ENCODE results near the gene TMCO4. TPM values are rescaled to one million over a fixed set of nuclear protein-coding genes. Genes with fewer than 3 reads are reported as not detected.

TMCO4 gene
- total and polyA plus RNA-seq, 12 donors = 6.1 to 12.2 (median 8.0) TPM

GRCh38 chr1:19844731-19845495 is 45.2 kb upstream of the TMCO4 start:
- peaks cover 0 to 34% (median 18%) of the 10 kb centered on the region in 7 donors for H3K27me3 ChIP-seq
- intact Hi-C loops (cut with DNase I) = no loop called here
- 37 to 50% methylated on average over 11 of the region's 11 CpGs for WGBS, 2 donors

DNA sequence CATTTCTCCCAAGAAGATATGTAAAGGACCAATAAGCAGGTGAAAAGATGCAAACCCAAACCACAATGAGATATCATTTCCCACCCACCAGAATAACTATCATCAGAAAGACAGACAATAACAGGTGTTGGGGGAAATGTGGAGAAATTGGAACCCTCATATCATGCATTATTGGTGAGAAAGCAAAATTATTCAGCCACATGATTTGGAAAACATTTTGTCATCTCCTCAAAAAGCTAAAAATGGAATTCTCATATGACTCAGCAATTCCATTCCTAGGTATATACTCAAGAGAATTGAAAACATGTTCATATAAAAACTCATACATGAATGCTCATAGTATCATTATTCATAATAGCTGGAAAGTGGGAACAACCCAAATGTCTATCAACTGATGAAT is 40.5 kb upstream of the TMCO4 start:
- TF ChIP-seq CTCF (IDR thresholded peaks at IDR 0.05) = no peak
- H3K36me3 ChIP-seq = no peaks in the 10 kb centered on the region
- H3K27ac ChIP-seq = no peak overlapping the region
- H3K9me3 ChIP-seq = no peaks in the 10 kb centered on the region
- ATAC-seq = no peak
- intact Hi-C loops (cut with DNase I) = no loop called here
- no peak overlapping the region for H3K4me3 ChIP-seq
- no peak for DNase-seq
- H3K4me1 ChIP-seq = no peaks in the 10 kb centered on the region
- peaks cover 0 to 18% (median 4%) of the 10 kb centered on the region in 7 donors for H3K27me3 ChIP-seq

More at GRCh38 chr1:19844731-19845495, 45.2 kb upstream of the TMCO4 start:
- ATAC-seq = no peak
- DNase-seq = no peak
- no peaks in the 10 kb centered on the region for H3K36me3 ChIP-seq
- no peaks in the 10 kb centered on the region for H3K4me1 ChIP-seq
- no peak overlapping the region for H3K4me3 ChIP-seq
- no peak for TF ChIP-seq CTCF (IDR thresholded peaks at IDR 0.05)
- H3K27ac ChIP-seq = no peak overlapping the region
- H3K9me3 ChIP-seq = no peaks in the 10 kb centered on the region

DNA sequence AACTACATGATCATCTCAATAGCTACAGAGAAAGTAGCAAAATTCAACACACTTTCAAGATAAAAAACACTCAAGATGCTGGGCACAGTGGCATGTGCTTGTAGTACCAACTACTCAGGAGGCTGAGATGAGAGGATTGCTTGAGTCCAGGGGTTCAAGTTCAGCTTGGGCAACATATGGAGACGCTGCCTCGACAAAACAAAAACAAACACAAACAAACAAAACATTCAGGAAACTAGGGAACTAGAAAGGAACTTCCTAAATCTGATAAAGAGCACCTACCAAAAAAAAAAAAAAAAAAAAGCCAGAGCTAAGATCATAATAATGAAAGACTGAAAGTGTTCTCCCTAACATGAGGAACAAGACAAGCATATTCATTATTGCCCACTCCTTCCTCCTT is 38.1 kb upstream of the TMCO4 start:
- intact Hi-C loops (cut with DNase I) = no loop called here
- no peak for ATAC-seq
- 55 to 78% methylated on average over 2 of the region's 2 CpGs for WGBS, 2 donors
- H3K4me1 ChIP-seq = no peaks in the 10 kb centered on the region
- H3K4me3 ChIP-seq = no peak overlapping the region
- H3K27ac ChIP-seq = no peak overlapping the region
- no peak for TF ChIP-seq CTCF (IDR thresholded peaks at IDR 0.05)
- H3K9me3 ChIP-seq = no peaks in the 10 kb centered on the region
- H3K27me3 ChIP-seq = peaks cover 0 to 6% (median 0%) of the 10 kb centered on the region in 7 donors
- H3K36me3 ChIP-seq = no peaks in the 10 kb centered on the region
- DNase-seq = no peak

GRCh38 chr1:19835578-19835977 is 35.9 kb upstream of the TMCO4 start:
- Histone ChIP-seq H3K27me3 (peaks cover 0 to 24% (median 10%) of the 10 kb centered on the region in 7 donors), H3K27ac (no peak overlapping the region), H3K4me1 (no peaks in the 10 kb centered on the region), H3K4me3 (no peak overlapping the region), H3K9me3 (peaks cover 0 to 9% (median 0%) of the 10 kb centered on the region in 11 donors), H3K36me3 (no peaks in the 10 kb centered on the region)
- TF ChIP-seq CTCF (IDR thresholded peaks at IDR 0.05) = no peak
- no peak for DNase-seq
- WGBS, 2 donors = 86 to 88% methylated on average over 4 of the region's 4 CpGs
- no peak for ATAC-seq
- intact Hi-C loops (cut with DNase I) = no loop called here
